Testis (tissue), 2 donors: ENCODE measurements around the gene FAF1.

Source experiments
- POLR2A ChIP-seq: fragments of 450-650 bp; IDR thresholded peaks from one replicate; pipeline ENCODE4 v1.6.1; 2017; ENCODE audit warnings: antibody characterized with exemption, mild to moderate bottlenecking, moderate library complexity
- TF ChIP-seq, protein P1 (sequence below), 3 experiments: fragments of 450-650 bp in 2 of 3; fragments of 200-600 bp in 1 of 3; sonication (generic) in 1 of 3; IDR thresholded peaks; one replicate each; pipeline ENCODE4 v1.5.1; 2016 to 2019; ENCODE audit warnings: antibody characterized with exemption in 3 of 3, mild to moderate bottlenecking in 2 of 3, moderate library complexity in 1 of 3

DNA sequence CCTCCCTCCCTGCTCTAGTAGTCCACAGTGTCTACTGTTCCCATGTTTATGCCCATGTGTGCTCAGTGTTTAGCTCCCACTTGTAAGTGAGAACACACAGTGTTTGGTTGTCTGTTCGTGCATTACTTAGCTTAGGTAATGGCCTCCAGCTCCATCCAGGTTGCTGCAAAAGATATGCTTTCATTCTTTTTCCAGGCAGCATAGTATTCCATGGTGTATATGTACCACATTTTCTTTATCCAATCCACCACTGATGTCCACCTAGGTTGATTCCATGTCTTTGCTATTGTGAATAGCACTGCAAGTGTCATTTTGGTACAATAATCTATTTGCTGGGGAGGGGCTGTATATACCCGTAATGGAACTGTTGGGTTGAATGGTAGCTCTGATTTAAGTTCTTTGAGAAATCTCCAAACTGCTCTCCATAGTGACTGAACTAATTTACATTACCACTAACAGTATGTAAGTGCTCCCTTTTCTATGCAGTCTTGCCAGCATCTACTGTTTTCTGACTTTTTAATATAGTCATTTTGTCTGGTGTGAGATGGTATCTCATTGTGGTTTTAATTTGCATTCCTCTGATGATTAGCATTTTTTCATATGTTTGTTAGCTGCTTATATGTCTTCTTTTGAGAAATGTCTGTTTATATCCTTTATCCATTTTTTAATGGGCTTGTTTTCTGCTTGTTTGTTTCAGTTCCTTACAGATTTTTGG lies 344.9 kb downstream of the FAF1 start:
- TF ChIP-seq, protein P1, sequence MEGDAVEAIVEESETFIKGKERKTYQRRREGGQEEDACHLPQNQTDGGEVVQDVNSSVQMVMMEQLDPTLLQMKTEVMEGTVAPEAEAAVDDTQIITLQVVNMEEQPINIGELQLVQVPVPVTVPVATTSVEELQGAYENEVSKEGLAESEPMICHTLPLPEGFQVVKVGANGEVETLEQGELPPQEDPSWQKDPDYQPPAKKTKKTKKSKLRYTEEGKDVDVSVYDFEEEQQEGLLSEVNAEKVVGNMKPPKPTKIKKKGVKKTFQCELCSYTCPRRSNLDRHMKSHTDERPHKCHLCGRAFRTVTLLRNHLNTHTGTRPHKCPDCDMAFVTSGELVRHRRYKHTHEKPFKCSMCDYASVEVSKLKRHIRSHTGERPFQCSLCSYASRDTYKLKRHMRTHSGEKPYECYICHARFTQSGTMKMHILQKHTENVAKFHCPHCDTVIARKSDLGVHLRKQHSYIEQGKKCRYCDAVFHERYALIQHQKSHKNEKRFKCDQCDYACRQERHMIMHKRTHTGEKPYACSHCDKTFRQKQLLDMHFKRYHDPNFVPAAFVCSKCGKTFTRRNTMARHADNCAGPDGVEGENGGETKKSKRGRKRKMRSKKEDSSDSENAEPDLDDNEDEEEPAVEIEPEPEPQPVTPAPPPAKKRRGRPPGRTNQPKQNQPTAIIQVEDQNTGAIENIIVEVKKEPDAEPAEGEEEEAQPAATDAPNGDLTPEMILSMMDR (IDR thresholded peaks at IDR 0.05) = no peak
- no peak for TF ChIP-seq POLR2A
